Right ventricle myocardium inferior (tissue), 1 donor: ENCODE data around the gene KCNQ4. TPM values are rescaled to one million over a fixed set of nuclear protein-coding genes. Genes with fewer than 3 reads are reported as not detected.

Source experiments
- ATAC-seq: fragments of 200-7000 bp; cut with Tn5 transposase; one replicate; pipeline ENCODE4 v1.9.1; 2020; ENCODE audit warnings: mild to moderate bottlenecking, moderate library complexity
- DNase-seq: peaks from one replicate; pipeline ENCODE4 v3.0.0; 2021; ENCODE audit errors: missing footprints
- intact Hi-C: fragments of 100-400 bp; cut with DNase I; formaldehyde crosslinking; loops from one replicate; pipeline ENCODE4 v1.11.0; 2022
- total RNA-seq: library from RNA; stranded (reverse); fragmentation: NEBNext Ultra II Directional; extraction: Animal tissue kit (Norgen Biotek cat#: 25700); gene quantifications from one replicate; pipeline ENCODE4 v1.2.1, GENCODE V29; 2021
- donor health status: DM: no; HTN: yes; CAD: no; lungs with severe emphysema.

Gene KCNQ4
- total RNA-seq, 1 donor from 2014 or later = 2.8 TPM

- DNase-seq = peak; percentile 32
- ATAC-seq = no peak
- intact Hi-C loops = no loop called here
These were observed 5.2 kb downstream of the KCNQ4 start for GRCh38 chr1:40788561-40789341.

- no peak for ATAC-seq
- intact Hi-C loops = no loop called here
- DNase-seq = no peak
These were observed 5.7 kb downstream of the KCNQ4 start for GRCh38 chr1:40789342-40789598.

GRCh38 chr1:40789661-40790430 lies 6.3 kb downstream of the KCNQ4 start:
- ATAC-seq (no peak), DNase-seq (peak; percentile 5)
- intact Hi-C loops = no loop called here

- no peak for ATAC-seq
- intact Hi-C loops = no loop called here
- no peak for DNase-seq
These were observed 8.4 kb downstream of the KCNQ4 start for GRCh38 chr1:40792036-40792435.

- intact Hi-C loops = no loop called here
These were observed 10.0 kb downstream of the KCNQ4 start for GRCh38 chr1:40793617-40794016.

GRCh38 chr1:40794048-40794447 lies 10.5 kb downstream of the KCNQ4 start:
- ATAC-seq = no peak
- peak; percentile 57 for DNase-seq
- intact Hi-C loops = no loop called here

More at GRCh38 chr1:40793617-40794016, 10.0 kb downstream of the KCNQ4 start:
- DNase-seq (peak; percentile 1), ATAC-seq (no peak)

GRCh38 chr1:40794974-40795715 lies 11.6 kb downstream of the KCNQ4 start:
- intact Hi-C loops = no loop called here
- ATAC-seq (no peak), DNase-seq (peak; percentile 13)

GRCh38 chr1:40795811-40796586 lies 12.4 kb downstream of the KCNQ4 start:
- peak; percentile 17 for DNase-seq
- no peak for ATAC-seq
- intact Hi-C loops = no loop called here

GRCh38 chr1:40796939-40797667 lies 13.5 kb downstream of the KCNQ4 start:
- intact Hi-C loops = no loop called here
- ATAC-seq = peak; percentile 72
- peak; percentile 74 for DNase-seq

- peak; percentile 14 for DNase-seq
- ATAC-seq = no peak
- intact Hi-C loops = no loop called here
These were observed 14.1 kb downstream of the KCNQ4 start for GRCh38 chr1:40797668-40798010.

GRCh38 chr1:40798366-40799281 lies 15.0 kb downstream of the KCNQ4 start:
- intact Hi-C loops = no loop called here
- peak; percentile 30 for DNase-seq
- no peak for ATAC-seq

- ATAC-seq = no peak
- DNase-seq = peak; percentile 50
- intact Hi-C loops = no loop called here
These were observed 15.8 kb downstream of the KCNQ4 start for GRCh38 chr1:40799351-40799867.

- ATAC-seq = no peak
- intact Hi-C loops = no loop called here
- DNase-seq = no peak
These were observed 18.1 kb downstream of the KCNQ4 start for GRCh38 chr1:40801742-40802077.

- intact Hi-C loops = no loop called here
- ATAC-seq (peak; percentile 85), DNase-seq (peak; percentile 91)
These were observed 18.6 kb downstream of the KCNQ4 start for GRCh38 chr1:40802078-40802741.

GRCh38 chr1:40802742-40803113 lies 19.1 kb downstream of the KCNQ4 start:
- ATAC-seq (no peak), DNase-seq (no peak)
- intact Hi-C loops = no loop called here

- DNase-seq = no peak
- no peak for ATAC-seq
- intact Hi-C loops = no loop called here
These were observed 19.9 kb downstream of the KCNQ4 start for GRCh38 chr1:40803447-40803846.

- intact Hi-C loops = no loop called here
- DNase-seq (no peak), ATAC-seq (no peak)
These were observed 20.3 kb downstream of the KCNQ4 start for GRCh38 chr1:40803902-40804301.
